Right ventricle myocardium superior (tissue), 1 donor: Measurements from ENCODE around the gene SEMA4D. TPM values are rescaled to one million over a fixed set of nuclear protein-coding genes. Genes with fewer than 3 reads are reported as not detected.

Experiments
- ATAC-seq: fragments of 200-7000 bp; cut with Tn5 transposase; one replicate; pipeline ENCODE4 v1.9.1; 2020; ENCODE audit warnings: mild to moderate bottlenecking; ENCODE audit not compliant: poor library complexity
- DNase-seq: peaks from one replicate; pipeline ENCODE4 v3.0.0-alpha.2; 2020
- intact Hi-C: fragments of 100-400 bp; cut with DNase I; formaldehyde crosslinking; loops from one replicate; pipeline ENCODE4 v1.11.2; 2022
- total RNA-seq: library from RNA; stranded (reverse); fragmentation: NEBNext Ultra II Directional; extraction: Animal tissue kit (Norgen Biotek cat#: 25700); gene quantifications from one replicate; pipeline ENCODE4 v1.2.1, GENCODE V29; 2021
- donor health status: DM: no; HTN: yes; CAD: no; lungs with severe emphysema.

The SEMA4D gene
- total RNA-seq, 1 donor from 2014 or later: 18.7 TPM

DNA sequence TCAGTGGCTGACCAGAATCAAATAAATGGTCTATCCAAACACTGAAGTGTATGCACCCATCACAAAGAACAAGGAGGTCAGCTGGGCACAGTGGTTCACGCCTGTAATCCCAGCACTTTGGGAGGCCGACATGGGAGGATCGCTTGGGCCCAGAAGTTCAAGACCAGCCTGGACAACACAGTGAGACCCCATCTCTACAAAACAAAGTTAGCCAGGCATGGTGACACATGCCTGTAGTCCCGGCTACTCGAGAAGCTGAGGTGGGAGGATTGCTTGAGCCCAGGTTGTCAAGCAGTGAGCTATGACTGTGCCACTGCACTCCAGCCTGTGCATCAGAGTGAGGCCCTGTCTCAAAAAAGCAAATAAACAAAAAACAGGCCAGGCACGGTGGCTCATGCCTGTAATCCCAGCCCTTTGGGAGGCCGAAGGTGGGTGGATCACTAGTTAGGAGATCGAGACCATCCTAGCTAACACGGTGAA is 40.5 kb downstream of the SEMA4D start:
- DNase-seq: no peak
- intact Hi-C loops: no loop called here
- ATAC-seq: no peak

DNA sequence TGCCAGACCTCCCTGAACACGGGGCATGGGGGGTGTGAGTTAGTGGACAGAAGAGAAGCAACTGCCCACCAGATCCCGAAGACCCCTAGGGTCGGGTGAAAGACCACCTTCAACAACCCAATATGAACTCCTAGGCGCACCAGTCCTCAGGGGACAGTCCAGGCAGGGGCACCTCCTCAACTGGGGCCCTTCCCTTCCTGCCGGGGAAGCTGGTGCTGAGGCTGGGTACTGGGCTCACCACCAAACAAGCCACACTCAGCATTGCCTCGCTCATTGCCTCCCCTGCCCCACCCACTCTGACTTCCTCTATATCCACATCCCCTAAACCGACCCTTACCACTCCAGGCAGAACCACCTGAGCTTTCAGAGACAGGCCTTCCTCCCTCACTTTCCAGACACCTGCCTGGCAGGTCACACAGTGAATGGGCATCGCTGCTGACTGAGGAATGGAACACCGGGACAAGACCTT is 42.5 kb downstream of the SEMA4D start:
- no peak for ATAC-seq
- DNase-seq: peak; percentile 42
- intact Hi-C loops: no loop called here

DNA sequence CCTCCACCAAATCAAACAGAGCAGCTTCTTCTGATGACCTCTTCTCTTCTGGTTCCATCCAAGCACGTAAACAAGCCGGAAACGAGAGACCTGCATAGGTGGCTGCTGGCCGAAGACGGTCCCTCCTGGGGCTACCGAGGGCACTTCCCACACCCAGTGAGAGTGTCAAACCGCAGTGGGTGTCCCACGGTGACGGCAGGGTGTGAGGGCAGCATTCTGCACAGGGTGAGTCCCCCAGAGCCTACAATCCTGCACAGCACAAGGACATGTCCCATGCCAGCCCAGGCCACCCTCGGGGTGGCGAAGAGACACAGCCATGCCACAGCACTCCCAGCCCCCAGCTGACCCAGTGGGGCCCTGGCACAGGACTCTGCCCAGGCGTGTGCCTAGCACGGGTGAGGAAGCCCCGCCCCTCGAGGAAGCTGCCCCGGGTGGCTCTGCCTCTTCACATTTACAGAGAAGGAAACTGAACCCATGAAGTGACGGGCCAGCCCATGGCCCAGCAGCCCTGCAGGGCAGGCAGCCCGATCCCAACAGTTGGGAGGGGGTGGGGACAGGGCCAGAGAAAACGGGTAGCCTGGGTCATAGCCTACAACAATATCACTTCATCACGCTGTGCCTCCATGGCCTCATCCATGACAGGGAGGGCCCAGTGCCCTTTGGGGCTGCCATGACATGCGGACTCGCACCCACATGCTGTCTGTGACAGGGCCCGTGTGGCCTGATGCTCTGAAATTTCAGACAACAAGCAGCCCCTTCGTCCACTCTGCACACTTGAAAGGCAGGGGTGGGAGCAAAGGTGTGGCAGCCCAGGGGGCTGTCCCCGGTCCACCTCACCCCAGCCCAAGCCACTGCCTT is 43.2 kb downstream of the SEMA4D start:
- no peak for ATAC-seq
- DNase-seq: peak; percentile 43
- intact Hi-C loops: no loop called here

DNA sequence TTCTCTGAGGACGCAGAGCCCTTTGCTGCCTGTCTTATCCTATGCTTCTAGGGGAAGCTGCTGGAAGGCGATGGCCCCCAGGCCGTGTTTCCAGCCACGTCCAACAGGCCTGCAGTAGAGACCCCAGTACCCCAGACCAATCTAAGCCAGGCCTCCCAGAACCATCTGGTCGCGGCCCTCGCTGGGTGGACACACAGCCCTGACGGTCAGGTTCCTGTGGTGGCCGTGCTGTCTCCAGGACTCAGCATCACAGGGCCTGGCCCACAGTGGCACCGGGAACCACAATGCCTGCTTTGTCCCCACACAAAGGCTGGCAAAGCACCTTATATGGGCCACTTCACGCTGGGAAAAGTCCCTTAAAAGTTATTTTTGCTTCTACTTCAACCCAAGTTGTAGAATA is 44.5 kb downstream of the SEMA4D start:
- intact Hi-C loops: no loop called here
- no peak for DNase-seq
- ATAC-seq: no peak

DNA sequence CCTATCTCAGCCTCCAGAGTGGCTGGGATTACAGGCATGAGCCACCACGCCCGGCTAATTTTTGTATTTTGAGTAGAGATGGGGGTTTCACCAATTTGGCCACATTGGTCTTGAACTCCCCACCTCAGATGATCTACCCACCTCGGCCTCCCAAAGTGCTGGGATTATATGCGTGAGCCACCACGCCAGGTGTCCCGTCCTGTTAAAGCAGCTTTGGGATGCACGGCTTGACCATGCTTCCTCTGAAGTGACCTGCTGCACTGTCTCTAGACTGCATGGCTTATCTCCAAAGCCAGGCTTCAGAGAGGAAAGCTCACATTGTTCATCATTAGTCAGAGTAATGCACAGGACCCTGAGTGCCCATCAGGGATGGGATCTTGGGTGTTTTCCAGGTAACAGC is 45.4 kb downstream of the SEMA4D start:
- intact Hi-C loops: no loop called here
- ATAC-seq (no peak), DNase-seq (no peak)

DNA sequence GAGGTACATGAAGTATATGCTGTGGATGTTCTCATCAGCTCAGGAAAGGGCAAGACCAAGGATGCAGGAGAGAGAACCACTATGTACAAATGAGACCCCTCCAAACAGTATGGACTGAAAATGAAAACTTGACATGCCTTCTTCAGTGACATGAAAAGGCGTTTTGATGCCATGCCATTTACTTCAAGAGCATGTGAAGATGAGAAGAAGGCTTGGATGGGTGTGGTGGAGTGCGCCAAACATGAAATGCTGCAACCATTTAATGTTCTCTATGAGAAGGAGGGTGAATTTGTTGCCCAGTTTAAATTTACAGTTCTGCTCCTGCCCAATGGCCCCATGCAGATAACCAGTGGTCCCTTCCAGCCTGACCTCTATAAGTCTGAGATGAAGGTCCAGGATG is 47.7 kb downstream of the SEMA4D start:
- intact Hi-C loops: no loop called here
- no peak for ATAC-seq

DNA sequence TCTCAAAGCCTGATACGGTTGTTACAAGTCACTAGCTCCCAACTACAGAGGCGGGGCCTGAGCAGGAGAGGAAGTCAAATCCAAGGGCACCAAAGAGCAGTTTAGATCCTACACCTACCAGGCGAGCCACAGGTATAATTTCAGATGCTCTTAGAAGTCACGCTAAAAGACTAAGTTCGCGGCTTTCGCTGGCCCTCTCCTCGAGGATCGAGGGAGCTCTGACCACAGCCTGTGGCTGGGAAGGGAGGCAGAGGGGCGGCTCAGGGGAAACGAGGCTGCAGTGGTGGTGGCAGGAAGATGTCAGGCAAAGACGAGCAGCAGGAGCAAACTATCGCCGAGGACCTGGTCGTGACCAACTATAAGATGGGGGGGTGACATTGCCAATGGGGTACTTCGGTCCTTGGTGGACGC is 48.6 kb downstream of the SEMA4D start:
- intact Hi-C loops: no loop called here
- ATAC-seq (no peak), DNase-seq (no peak)

More for the DNA sequence above, 47.7 kb downstream of the SEMA4D start:
- DNase-seq: no peak

DNA sequence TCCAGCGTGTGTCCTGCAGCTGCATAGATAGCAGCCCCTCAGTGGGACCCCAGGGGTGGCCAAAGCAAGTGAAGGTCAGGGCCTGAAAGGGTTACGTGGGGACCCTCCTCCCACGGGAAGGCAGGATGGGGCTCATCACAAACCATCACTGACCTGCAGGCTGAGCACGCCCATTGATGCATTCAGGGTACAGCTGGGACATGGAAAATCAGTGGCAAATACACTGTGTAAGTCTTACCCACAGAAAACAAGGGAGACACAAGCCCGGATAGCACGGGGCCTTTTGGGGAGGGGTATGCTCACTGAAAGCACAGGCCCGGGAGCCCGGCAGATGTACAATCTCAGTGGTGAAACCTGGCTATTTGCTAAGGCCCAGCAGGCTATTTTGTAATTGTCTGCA is 49.1 kb downstream of the SEMA4D start:
- intact Hi-C loops: no loop called here
- DNase-seq (no peak), ATAC-seq (no peak)

DNA sequence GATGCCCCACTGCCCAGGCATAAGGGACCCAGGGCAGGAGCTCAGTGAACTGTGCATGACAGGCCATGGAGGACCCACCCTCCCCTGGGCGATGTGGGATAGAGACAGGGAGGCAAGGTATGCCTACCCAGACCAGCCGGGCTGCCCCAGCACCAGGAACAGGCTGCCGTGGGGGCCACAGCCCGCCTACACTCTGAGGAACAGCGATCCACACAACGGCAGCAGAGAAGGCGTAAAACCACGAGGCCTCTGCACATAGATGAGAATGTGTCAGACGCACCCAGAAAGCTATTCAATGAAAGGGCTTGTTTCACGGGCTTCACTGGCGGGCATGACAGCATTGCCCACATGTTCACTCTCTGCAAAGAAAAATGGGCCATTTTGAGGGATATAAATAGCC is 49.5 kb downstream of the SEMA4D start:
- ATAC-seq: no peak
- intact Hi-C loops: no loop called here
- DNase-seq: no peak

DNA sequence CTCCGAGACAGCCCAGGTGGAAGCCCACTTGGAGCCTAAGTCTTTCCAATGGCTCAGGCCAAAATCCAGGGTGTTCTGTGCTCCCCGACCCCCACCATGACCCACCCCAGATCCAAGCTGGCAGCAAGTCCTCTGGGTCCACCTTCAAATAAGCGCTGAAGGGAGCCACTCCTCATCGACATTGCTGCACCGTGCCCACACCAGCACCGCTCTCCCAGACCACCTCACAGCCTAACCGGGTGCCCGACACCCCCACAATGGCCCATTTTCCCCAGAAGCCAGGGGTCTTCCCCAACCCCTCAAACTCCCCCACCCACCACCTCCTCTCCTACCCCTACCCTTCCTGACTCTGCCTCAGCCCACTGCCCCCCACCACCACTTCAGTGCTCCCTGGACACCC is 50.5 kb downstream of the SEMA4D start:
- no peak for DNase-seq
- intact Hi-C loops: no loop called here
- no peak for ATAC-seq

DNA sequence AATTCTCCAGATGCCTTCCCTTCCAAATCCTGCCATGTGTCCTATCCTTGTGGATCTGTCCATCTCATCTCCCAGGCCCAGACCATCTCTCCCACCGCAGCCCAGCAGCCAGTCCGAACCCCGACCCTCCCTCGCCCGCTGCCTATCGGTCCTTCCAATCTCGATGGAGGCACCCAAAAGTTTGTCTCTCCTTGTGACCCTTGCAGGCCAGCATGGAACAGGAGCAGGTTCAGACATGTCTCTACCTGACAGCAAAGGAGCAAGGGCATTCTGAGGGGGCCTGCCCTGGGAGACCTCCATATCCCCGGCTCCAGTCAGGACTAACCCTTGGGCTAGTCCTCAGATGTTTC is 51.0 kb downstream of the SEMA4D start:
- DNase-seq: no peak
- no peak for ATAC-seq
- intact Hi-C loops: no loop called here

DNA sequence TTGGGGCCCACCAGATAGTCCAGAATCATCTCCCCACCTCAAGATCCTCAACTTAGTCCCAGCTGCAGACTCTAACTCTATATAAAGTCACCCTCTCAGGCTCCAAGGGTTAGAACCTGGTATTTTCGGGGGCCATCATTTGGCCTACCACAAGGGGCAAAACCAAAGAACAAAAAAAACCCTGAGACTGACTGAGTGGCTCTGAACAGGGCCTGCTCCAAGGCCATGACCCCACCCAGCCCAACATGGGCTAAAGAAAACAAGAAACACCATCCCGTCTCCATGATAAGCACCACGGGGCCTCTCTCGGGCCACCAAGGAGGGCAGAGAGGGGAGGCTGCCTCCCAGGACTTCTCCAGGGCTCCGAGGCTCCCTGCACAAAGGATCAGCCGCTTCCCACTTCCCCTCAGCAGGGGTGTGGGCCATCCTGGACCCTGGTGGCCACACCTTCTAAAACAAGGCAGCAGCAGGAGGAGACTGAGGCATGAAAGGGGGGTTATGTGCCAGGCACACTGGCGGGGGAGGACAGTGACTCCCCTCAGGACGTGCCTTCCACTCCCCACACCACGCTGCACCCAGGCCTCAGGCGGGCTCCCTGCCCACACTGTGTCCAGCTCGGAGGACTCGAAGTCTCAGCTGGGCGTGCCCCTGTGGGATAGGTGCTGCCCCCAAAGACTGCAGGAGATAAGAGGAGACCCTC is 51.5 kb downstream of the SEMA4D start:
- intact Hi-C loops: no loop called here
- no peak for DNase-seq
- no peak for ATAC-seq

DNA sequence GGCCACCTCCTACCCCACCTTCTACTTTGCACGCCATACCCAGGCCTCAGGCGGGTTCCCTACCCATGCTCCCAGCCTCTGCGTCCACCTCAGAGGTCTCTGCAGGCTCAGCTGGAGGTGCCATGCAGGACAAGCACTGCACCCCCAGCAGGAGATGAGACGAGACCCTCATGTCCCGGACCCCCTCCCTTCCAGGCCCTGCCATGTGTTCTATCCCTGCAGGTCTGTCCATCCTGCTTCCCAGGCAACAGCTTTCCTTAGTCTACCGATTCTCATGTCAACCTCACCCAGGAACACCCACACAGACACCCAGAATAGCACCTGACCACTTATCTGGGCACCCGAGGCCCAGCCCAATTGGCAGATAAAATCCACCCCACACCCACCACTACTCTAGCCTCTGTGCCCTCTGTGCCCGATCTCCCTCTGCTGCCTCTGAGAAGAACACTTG is 52.1 kb downstream of the SEMA4D start:
- intact Hi-C loops: no loop called here
- ATAC-seq: peak; percentile 78
- DNase-seq: no peak

DNA sequence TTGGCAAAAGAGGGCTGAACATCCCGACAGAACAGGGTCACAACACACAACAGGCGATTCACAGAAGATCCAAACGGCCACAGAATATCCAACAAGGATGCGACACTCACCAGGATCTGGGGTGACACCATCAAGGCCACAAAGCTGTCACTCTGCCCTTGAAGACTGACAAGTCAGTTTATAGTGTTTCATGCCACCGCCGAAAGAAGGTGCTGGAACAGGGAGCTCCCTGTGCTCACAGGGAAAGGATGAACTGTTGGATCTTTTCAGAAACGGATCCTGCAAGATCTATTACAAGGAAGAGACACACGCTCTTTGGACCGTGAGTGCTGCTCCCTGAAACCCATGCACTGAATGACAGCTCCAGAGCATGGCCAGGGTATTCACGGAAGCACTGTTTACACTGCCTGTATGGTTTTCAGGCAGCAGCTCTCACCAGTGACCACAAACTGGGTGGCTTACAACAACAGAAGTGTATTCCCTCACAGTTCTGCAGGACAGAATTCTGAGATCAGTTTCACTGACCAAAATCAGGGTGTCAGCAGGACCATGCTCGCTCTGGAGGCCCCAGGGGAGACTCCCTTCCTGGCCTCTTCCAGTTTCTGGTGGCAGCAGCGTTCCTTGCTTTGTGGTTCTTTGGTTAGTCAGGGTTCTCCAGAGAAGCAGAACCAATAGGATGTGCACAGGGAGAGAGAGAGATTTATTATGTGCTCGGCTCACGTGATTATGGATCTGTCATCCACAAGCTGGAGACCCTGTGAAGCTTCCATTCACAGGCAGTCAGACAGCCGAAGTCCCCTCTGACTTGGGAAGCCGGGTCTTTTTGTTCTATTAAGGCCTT is 52.8 kb downstream of the SEMA4D start:
- ATAC-seq (no peak), DNase-seq (no peak)
- intact Hi-C loops: no loop called here

DNA sequence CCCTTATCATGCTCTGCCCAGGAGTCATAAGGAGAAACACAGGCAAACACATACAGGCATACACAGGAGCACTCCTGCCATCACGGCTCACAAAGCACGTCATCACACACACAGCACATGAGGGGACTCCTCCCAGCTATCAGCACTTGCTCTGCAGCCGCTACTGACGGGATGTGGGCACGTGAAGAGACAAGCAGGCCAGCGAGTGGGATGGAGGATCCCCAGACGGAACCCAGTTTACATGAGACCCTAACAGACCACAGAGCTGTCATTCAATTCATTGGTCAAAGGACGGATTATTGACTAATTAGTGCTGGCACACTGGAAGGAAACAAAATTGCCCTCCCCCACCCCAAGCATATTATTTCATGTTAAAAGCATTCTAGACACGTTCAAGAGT is 53.6 kb downstream of the SEMA4D start:
- ATAC-seq: peak; percentile 65

DNA sequence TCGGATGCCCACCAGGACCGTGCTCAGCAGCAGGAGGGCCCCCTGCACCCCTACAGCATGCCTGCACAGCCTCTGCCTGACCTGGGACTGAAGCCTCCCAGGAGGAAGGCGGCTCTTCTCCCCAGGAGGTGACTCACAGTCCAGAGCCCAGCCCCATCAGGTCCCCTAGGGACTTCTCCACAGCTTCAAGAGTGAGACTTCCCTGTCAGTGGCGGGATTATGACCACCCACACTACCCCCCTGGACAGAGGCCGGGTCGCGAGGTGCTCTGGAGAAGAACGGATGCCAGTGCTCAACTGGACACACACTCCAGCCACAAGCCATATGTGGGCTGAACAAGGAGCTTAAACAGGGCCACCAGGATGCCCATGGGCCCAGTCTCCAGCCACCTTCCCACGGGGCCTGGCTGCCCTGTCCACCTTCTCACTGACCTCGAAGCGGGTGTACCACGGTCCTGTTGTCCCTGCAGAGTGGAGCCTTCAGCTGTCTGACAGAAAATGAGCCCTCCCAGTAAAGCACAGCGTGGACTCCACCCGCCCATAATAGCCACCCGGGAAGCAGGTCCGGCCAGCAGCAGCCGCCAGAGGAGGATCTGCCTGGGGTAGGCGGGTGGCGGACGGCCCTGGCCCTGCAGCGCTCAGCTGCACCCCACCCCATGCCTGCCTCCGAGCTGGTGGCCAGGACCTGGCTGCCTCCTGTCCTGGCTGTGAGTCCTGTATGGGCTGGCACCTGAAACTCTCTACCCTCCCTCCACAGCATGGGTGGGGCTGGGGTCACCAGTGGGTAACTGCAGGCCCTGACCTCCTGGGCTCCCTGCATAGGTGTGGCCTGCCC is 54.7 kb downstream of the SEMA4D start:
- ATAC-seq: no peak
- DNase-seq: no peak
- intact Hi-C loops: no loop called here

More for the DNA sequence above, 53.6 kb downstream of the SEMA4D start:
- no peak for DNase-seq
- intact Hi-C loops: no loop called here

DNA sequence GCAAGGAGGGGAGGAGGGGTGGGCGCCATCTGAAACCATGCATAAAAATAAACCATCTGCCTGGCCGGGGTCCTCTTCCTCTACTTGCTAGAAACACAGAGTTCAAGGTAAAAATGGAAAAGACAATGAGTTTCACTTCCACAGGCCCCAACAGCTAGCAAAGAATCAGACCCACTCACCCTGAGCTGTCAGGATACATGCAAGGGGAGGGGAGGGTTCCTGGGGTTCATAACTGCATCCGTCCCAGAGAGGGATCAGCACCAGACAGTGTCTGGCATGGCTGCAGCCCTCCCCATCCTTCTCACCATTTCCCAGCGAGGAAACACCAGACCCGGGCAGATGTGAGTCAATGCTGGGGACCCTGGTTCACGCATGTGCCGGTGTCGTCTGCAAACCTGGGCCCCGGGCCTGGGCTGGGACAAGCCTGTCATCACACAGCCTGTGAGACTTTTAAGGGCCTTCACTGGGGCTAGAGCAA is 55.4 kb downstream of the SEMA4D start:
- intact Hi-C loops: no loop called here
- ATAC-seq (no peak), DNase-seq (no peak)

DNA sequence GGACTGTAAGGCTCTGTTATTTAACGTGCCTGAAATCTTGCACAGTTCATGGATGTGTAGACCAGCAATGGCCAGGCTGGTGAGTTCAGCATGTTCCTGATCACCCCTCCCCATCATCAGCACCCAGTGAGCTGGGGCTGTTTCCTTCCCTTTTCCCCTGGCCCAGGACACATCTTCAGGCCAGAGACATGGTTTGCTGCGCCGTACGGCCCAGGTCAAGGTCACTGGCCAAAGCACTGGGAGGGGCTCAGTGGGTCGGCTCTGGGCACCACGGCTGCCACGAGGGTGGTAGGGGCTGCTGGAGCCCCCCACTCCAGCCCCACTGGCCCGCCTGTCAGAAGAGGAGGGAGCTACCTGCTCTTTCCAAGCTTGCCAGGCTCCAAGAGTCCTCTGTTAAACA is 55.9 kb downstream of the SEMA4D start:
- DNase-seq: no peak
- intact Hi-C loops: no loop called here
- ATAC-seq: no peak
